Measurements from ENCODE around the gene ETFDH.
"Not testable (repeated sequence)": the region's sequence is repeated elsewhere in the genome, so short reads cannot be mapped to it uniquely, and the experiment has no call there.

Gene ETFDH

DNA sequence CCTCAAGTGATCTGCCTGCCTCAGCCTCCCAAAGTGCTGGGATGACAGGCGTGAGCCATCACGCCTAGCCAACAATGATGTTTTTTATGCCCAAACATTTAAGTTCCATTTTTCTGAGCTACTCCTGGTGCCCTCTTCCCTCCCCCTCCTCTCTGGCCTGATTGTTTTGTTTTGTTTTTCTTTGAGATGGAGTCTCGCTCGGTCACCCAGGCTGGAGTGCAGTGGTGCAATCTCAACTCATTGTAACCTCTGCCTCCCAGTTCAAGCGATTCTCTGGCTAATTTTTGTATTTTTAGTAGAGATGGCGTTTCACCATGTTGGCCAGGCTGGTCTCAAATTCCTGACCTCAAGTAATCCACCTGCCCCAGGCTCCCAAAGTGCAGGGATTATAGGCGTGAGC, 83.7 kb downstream of the ETFDH start:
- not testable (repeated sequence) for DNase-seq (ENCODE audit: low spot score)

- no peak for DNase-seq (ENCODE audit: low spot score)
These were observed 84.5 kb downstream of the ETFDH start for GRCh38 chr4:158756588-158756987.

DNA sequence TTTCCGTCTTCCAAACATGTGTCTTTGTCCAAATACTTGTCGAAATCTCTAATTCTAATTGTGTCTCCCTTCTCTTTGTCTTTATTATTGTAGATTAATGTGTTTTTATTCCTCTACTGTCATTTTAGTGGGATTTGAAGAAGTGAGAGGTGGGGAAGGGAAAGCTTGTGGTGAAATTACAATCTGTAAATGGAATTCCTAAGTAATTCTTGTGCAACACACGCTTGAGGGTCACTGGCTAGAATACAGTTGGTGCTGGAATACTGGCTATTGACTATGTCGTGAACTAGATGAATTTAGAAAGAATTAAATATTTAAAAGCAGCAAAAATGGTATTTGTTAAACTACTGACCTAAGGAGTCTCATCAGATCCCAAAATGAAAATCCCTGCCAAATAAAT, 86.0 kb downstream of the ETFDH start:
- no peak for DNase-seq (ENCODE audit: low spot score)

GRCh38 chr4:158758703-158759102, 86.6 kb downstream of the ETFDH start:
- DNase-seq (ENCODE audit: low spot score) = no peak
